GM12878 (cell line): Measurements from ENCODE around the gene SPPL3. TPM values are rescaled to one million over a fixed set of nuclear protein-coding genes. Genes with fewer than 3 reads are reported as not detected.

Experiments used
- ATAC-seq: fragments of 200-7000 bp; cut with Tn5 transposase; 3 replicates; pipeline ENCODE4 v1.9.1; 2020; ENCODE audit warnings: mild to moderate bottlenecking, moderate library complexity
- BruUV-seq: library from RNA; stranded (reverse); fragments of 400-500 nt; replicated peaks from 2 replicates; lab custom pipeline; 2021; lab: Mats Ljungman, UMichigan
- CTCF ChIA-PET: fragments of 300-600 bp; sonication (Branson Sonifier 250); formaldehyde crosslinking; extraction: SDS; loops from one replicate; lab custom pipeline; 2021; ENCODE audit warnings: inconsistent platforms; lab: Yijun Ruan, JAX
- POLR2A ChIA-PET: fragments of 350-600 bp; formaldehyde crosslinking; extraction: SDS; loops from one replicate; lab custom pipeline; 2021; ENCODE audit warnings: inconsistent platforms; lab: Charles Lee
- RAD21 ChIA-PET: fragments of 300-600 bp; sonication (Branson Sonifier 250); formaldehyde crosslinking; loops from one replicate; lab custom pipeline; 2023; ENCODE audit warnings: antibody characterized with exemption; ENCODE audit not compliant: unreplicated experiment; lab: Charles Lee
- SMC1A ChIA-PET: fragments of 300-600 bp; sonication (Branson Sonifier 250); formaldehyde crosslinking; loops from one replicate; lab custom pipeline; 2023; ENCODE audit not compliant: unreplicated experiment, uncharacterized antibody; lab: Charles Lee
- DNase-seq: peaks from one replicate; pipeline ENCODE4 v3.0.0-alpha.2; 2011; ENCODE audit warnings: low read depth, low spot score
- FAIRE-seq: peaks from 3 replicates; lab custom pipeline; 2011; peaks lifted over from hg19 to GRCh38; lab: Jason Lieb, UNC
- H2AFZ ChIP-seq: 2 replicates; pipeline ENCODE4 v1.6.0; 2011; ENCODE audit warnings: low read depth, low read length, control low read depth; ENCODE audit not compliant: control insufficient read depth
- H3K27ac ChIP-seq: 2 replicates; pipeline ENCODE4 v1.5.1; 2011; ENCODE audit warnings: control low read depth; ENCODE audit not compliant: control insufficient read depth, insufficient read depth
- H3K27me3 ChIP-seq, 2 experiments: replicated peaks in 1 of 2; 2 replicates each; pipeline versions ENCODE4 v1.6.0 to v1.6.1; 2011; ENCODE audit warnings: low read length in 1 of 2; ENCODE audit not compliant: control insufficient read depth in 2 of 2, insufficient read depth in 2 of 2
- H3K36me3 ChIP-seq, 2 experiments: 2 replicates each; pipeline ENCODE4 v1.5.1; 2011; ENCODE audit warnings: low read length in 1 of 2; ENCODE audit not compliant: control insufficient read depth in 2 of 2, insufficient read depth in 2 of 2
- H3K4me1 ChIP-seq: 2 replicates; pipeline ENCODE4 v1.6.1; 2011; ENCODE audit warnings: mild to moderate bottlenecking, low read length, moderate library complexity, mixed read lengths; ENCODE audit not compliant: control insufficient read depth, insufficient read depth
- H3K4me2 ChIP-seq: 2 replicates; pipeline ENCODE4 v1.6.0; 2011; ENCODE audit warnings: control low read depth; ENCODE audit not compliant: control insufficient read depth, insufficient read depth
- H3K4me3 ChIP-seq: fragments of 200-600 bp; sonication (generic); 2 replicates; pipeline ENCODE4 v1.5.1; 2016
- H3K79me2 ChIP-seq: 2 replicates; pipeline ENCODE4 v1.6.0; 2011; ENCODE audit warnings: low read length; ENCODE audit not compliant: control insufficient read depth, insufficient read depth
- H3K9ac ChIP-seq: 2 replicates; pipeline ENCODE4 v1.8.0; 2011; ENCODE audit warnings: low read length, control low read depth, mixed read lengths; ENCODE audit not compliant: control insufficient read depth, insufficient read depth
- H3K9me3 ChIP-seq: replicated peaks from 3 replicates; pipeline ENCODE4 v1.5.1; 2011; ENCODE audit warnings: mild to moderate bottlenecking, low read length; ENCODE audit not compliant: control insufficient read depth, insufficient read depth
- H4K20me1 ChIP-seq: 2 replicates; pipeline ENCODE4 v1.6.0; 2011; ENCODE audit not compliant: control insufficient read depth, insufficient read depth
- ATF7 ChIP-seq: fragments of 450-650 bp; IDR thresholded peaks from 2 replicates; pipeline ENCODE4 v1.6.1; 2016; ENCODE audit warnings: low read depth, mild to moderate bottlenecking
- BRCA1 ChIP-seq: IDR thresholded peaks from 2 replicates; pipeline ENCODE4 v1.6.1; 2011; ENCODE audit warnings: low read depth, low read length, improper control_type of control experiment
- CHD4 ChIP-seq: fragments of 200-600 bp; sonication (generic); IDR thresholded peaks from 2 replicates; pipeline ENCODE4 v1.6.1; 2016; ENCODE audit warnings: mild to moderate bottlenecking
- FOS ChIP-seq: IDR thresholded peaks from 3 replicates; pipeline ENCODE4 v1.6.1; 2011; ENCODE audit warnings: borderline replicate concordance; ENCODE audit not compliant: insufficient read length; ENCODE audit errors: extremely low read depth
- SIN3A ChIP-seq: IDR thresholded peaks from 2 replicates; pipeline ENCODE4 v1.6.1; 2012; ENCODE audit warnings: low read depth, low read length, improper control_type of control experiment
- WGBS: methylation state at CpG from one replicate; pipeline ENCODE4 v1.1.6; 2016; ENCODE audit warnings: low lambda C conversion rate; ENCODE audit not compliant: insufficient replicate concordance, insufficient coverage; ENCODE audit errors: missing lambda C conversion rate; 5-methylcytosine and 5-hydroxymethylcytosine counted together
- in situ Hi-C: fragments of 300-500 bp; cut with MboI; formaldehyde crosslinking; loops from 9 replicates; pipeline ENCODE4 v1.14.3; 2018; ENCODE audit warnings: mixed read lengths
- intact Hi-C: fragments of 100-400 bp; cut with micrococcal nuclease; formaldehyde crosslinking; loops from one replicate; pipeline ENCODE4 v1.14.2; 2022; ENCODE audit not compliant: unreplicated experiment
- polyA plus RNA-seq, 11 experiments: library from polyadenylated mRNA; depleted of rRNA in 4 of 11; unstranded in 6 of 11; stranded (reverse) in 5 of 11; fragments of >200 nt; fragmentation: Nextera tagmentation in 4 of 11; fragmentation: Illumina TruSeq in 1 of 11; extraction: Ambion mirVana in 4 of 11; extraction: Trizol in 1 of 11; gene quantifications; 1 replicate in 1 of 11; 2 replicates in 10 of 11; pipeline versions ENCODE4 v1.2.1 to v1.2.3, GENCODE V29; 2011 to 2016; ENCODE audit warnings: inconsistent platforms in 2 of 11, missing spikeins in 2 of 11, low read depth in 1 of 11
- total RNA-seq, 4 experiments: library from RNA; depleted of rRNA in 3 of 4; stranded (reverse); fragments of >200 nt in 3 of 4; fragmentation: Illumina TruSeq in 1 of 4; extraction: Trizol in 1 of 4; gene quantifications; 2 replicates each; pipeline versions ENCODE4 v1.2.1 to v1.2.3, GENCODE V29; 2013 to 2021
- TF ChIP-seq, protein P1 (sequence below): IDR thresholded peaks from 2 replicates; pipeline ENCODE4 v1.6.1; 2012; ENCODE audit warnings: mild to moderate bottlenecking, low read depth, low read length
- TF ChIP-seq, protein P2 (sequence below): IDR thresholded peaks from 2 replicates; pipeline ENCODE4 v1.6.1; 2011; ENCODE audit warnings: borderline replicate concordance, low read depth, mild to moderate bottlenecking, moderate library complexity, low read length; ENCODE audit not compliant: insufficient read depth, poor library complexity, severe bottlenecking

The SPPL3 gene
- total and polyA plus RNA-seq, 10 of the 15 experiments (the other 5 are each of a cell fraction or from before 2014, with no cell fraction given) = 4.3 to 45.5 (median 11.7) TPM

DNA sequence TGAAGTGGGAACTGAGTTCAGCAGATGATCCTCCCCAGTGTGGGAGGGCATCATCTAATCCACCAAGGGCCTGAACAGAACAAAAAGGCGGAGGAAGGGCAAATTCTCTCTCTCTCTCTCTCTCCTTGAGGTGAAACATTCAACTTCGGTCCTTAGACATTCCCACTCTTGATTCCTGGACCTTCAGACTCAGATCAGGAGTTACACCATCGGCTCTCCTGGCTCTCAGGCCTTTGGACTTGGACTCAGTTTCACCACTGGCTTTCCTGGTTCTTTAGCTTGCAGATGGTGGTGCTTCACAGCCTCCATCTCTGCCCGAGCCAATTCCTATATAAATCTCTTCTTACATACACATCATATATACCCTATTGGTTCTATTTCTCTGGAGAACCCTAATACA is 73.2 kb downstream of the SPPL3 start (continued):
- TF ChIP-seq, protein P1, sequence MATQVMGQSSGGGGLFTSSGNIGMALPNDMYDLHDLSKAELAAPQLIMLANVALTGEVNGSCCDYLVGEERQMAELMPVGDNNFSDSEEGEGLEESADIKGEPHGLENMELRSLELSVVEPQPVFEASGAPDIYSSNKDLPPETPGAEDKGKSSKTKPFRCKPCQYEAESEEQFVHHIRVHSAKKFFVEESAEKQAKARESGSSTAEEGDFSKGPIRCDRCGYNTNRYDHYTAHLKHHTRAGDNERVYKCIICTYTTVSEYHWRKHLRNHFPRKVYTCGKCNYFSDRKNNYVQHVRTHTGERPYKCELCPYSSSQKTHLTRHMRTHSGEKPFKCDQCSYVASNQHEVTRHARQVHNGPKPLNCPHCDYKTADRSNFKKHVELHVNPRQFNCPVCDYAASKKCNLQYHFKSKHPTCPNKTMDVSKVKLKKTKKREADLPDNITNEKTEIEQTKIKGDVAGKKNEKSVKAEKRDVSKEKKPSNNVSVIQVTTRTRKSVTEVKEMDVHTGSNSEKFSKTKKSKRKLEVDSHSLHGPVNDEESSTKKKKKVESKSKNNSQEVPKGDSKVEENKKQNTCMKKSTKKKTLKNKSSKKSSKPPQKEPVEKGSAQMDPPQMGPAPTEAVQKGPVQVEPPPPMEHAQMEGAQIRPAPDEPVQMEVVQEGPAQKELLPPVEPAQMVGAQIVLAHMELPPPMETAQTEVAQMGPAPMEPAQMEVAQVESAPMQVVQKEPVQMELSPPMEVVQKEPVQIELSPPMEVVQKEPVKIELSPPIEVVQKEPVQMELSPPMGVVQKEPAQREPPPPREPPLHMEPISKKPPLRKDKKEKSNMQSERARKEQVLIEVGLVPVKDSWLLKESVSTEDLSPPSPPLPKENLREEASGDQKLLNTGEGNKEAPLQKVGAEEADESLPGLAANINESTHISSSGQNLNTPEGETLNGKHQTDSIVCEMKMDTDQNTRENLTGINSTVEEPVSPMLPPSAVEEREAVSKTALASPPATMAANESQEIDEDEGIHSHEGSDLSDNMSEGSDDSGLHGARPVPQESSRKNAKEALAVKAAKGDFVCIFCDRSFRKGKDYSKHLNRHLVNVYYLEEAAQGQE = no peak

DNA sequence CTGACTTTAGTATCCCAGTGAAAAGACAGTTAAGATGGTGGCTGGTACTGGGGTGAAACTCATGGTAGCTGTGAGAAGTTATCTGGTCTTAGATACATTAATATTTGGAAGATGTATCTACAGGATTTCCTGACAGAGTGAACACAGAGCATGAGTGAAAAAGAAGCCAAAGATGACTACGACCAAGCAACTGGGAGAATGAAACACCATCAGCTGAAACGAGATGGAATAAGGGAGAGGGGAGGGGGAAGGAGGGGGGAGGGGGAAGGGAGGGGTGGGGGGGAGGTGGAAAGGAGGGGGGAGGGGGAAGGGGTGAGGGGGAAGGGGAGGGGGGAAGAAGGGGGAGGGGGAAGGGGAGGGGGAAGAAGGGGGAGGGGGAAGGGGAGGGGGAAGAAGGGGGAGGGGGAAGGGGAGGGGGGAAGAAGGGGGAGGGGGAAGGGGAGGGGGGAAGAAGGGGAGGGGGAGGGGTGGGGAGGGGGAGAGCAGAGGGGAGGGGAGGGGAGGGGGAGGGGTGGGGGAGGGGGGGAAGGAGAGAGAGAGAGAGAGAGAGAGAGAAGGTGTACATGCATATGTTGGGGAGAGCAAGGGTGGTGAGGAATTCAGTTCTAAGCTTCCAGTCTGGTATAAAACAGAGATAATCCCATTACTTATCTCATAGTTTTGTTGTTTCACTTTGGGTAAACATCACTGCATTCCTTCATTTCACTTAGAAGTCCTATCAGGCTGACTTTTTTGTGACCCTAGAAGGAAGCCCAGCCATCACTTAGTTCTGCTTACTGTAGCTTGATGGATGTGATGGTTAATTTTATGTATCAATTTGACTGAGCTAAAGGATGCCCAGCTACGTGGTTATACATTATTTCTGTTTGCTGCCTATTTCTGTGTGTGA is 73.9 kb downstream of the SPPL3 start:
- intact Hi-C loops (no loop called here), in situ Hi-C loops (no loop called here)
- Histone ChIP-seq H3K9ac (no peak overlapping the region), H3K27me3 (no peaks in the 10 kb centered on the region), H2AFZ (no peak overlapping the region), H3K79me2 (peaks cover 75% of the 10 kb centered on the region), H3K4me2 (no peak overlapping the region; the same call in none of the 2 replicates), H4K20me1 (no peaks in the 10 kb centered on the region; the same call in 1 of the 2 replicates), H3K9me3 (no peaks in the 10 kb centered on the region), H3K4me3 (no peak overlapping the region), H3K4me1 (peaks cover 54% of the 10 kb centered on the region), H3K36me3 (no peaks in the 10 kb centered on the region), H3K27ac (peak overlapping the region; percentile 46; the same call in 1 of the 2 replicates)
- FAIRE-seq = no peak
- ChIA-PET CTCF (interaction anchor here (1.0 to 2.0 kb wide), 4 partner anchors 16 to 142 kb away, joined by 3 to 6 read pairs (median 4); no protein-coding TSS in a partner anchor), RAD21 (interaction anchor here (0.8 to 8.7 kb wide), 3 partner anchors 18 to 69 kb away, joined by 4 to 81 read pairs (median 11); no protein-coding TSS in a partner anchor), SMC1A (interaction anchor here (0.5 to 13.4 kb wide), 11 partner anchors 9 to 136 kb away, joined by 3 to 164 read pairs (median 6); no protein-coding TSS in a partner anchor), POLR2A (interaction anchor here (0.5 to 1.9 kb wide), 5 partner anchors 10 to 31 kb away, joined by 3 to 4 read pairs (median 3); no protein-coding TSS in a partner anchor)
- WGBS = 37% methylated on average over 3 of the region's 3 CpGs
- TF ChIP-seq, protein P2, sequence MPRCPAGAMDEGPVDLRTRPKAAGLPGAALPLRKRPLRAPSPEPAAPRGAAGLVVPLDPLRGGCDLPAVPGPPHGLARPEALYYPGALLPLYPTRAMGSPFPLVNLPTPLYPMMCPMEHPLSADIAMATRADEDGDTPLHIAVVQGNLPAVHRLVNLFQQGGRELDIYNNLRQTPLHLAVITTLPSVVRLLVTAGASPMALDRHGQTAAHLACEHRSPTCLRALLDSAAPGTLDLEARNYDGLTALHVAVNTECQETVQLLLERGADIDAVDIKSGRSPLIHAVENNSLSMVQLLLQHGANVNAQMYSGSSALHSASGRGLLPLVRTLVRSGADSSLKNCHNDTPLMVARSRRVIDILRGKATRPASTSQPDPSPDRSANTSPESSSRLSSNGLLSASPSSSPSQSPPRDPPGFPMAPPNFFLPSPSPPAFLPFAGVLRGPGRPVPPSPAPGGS = no peak
- no peak for TF ChIP-seq BRCA1
- TF ChIP-seq SIN3A = no peak
- TF ChIP-seq CHD4 = no peak
- TF ChIP-seq FOS = no peak
- TF ChIP-seq ATF7 = no peak
- ATAC-seq = peak; percentile 6; the same call in 2 of the 3 replicates
- DNase-seq = no peak
- BruUV-seq = no TSS peak
